Kidney (tissue), 14 donors: ENCODE measurements around the gene KRTAP1-5. TPM values are rescaled to one million over a fixed set of nuclear protein-coding genes. Genes with fewer than 3 reads are reported as not detected.

Experiments
- DNase-seq, 5 donors: peaks; one replicate each; pipeline ENCODE4 v3.0.0-alpha.2; 2013 to 2020
- FAIRE-seq: peaks from 2 replicates; lab custom pipeline; 2012; peaks lifted over from hg19 to GRCh38; lab: Jason Lieb, UNC
- H3K27ac ChIP-seq, 2 donors: one replicate each; pipeline ENCODE4 v1.7.0; 2013; ENCODE audit warnings: low read depth in 2 of 2, low read length in 2 of 2, inconsistent platforms in 1 of 2
- H3K27me3 ChIP-seq: one replicate; pipeline ENCODE4 v1.7.1; 2013; ENCODE audit warnings: low read length, inconsistent platforms; ENCODE audit not compliant: control insufficient read depth, insufficient read depth
- H3K36me3 ChIP-seq, 3 donors: one replicate each; pipeline versions ENCODE4 v1.7.0 to v1.7.1; 2013; ENCODE audit warnings: low read length in 3 of 3, control low read depth in 1 of 3, inconsistent platforms in 1 of 3; ENCODE audit not compliant: insufficient read depth in 3 of 3, control insufficient read depth in 2 of 3
- H3K4me1 ChIP-seq, 3 donors: one replicate each; pipeline versions ENCODE4 v1.7.0 to v1.7.1; 2013; ENCODE audit warnings: low read length in 3 of 3, inconsistent platforms in 1 of 3, low read depth in 1 of 3; ENCODE audit not compliant: control insufficient read depth in 2 of 3, insufficient read depth in 2 of 3
- H3K4me3 ChIP-seq, 3 donors: one replicate each; pipeline versions ENCODE4 v1.7.0 to v1.8.1; 2013; ENCODE audit warnings: low read length in 3 of 3, control low read depth in 1 of 3, inconsistent platforms in 1 of 3
- H3K9ac ChIP-seq, 3 donors: one replicate each; pipeline versions ENCODE4 v1.7.0 to v1.7.1; 2013; ENCODE audit warnings: low read length in 3 of 3, control low read depth in 1 of 3, inconsistent platforms in 1 of 3
- H3K9me3 ChIP-seq, 3 donors: one replicate each; pipeline versions ENCODE4 v1.7.0 to v1.7.1; 2013; ENCODE audit warnings: low read length in 3 of 3, control low read depth in 1 of 3, inconsistent platforms in 1 of 3; ENCODE audit not compliant: control insufficient read depth in 2 of 3, insufficient read depth in 1 of 3
- CTCF ChIP-seq: IDR thresholded peaks from 3 replicates; pipeline ENCODE4 v1.5.1; 2012; ENCODE audit warnings: mild to moderate bottlenecking, moderate library complexity, borderline replicate concordance; ENCODE audit not compliant: insufficient read depth; ENCODE audit errors: extremely low read depth
- intact Hi-C: fragments of 100-400 bp; cut with DNase I; formaldehyde crosslinking; loops from one replicate; pipeline ENCODE4 v1.11.1; 2022
- polyA plus RNA-seq: library from polyadenylated mRNA; stranded (reverse); fragments of 350-450 nt; fragmentation: Illumina TruSeq; extraction: RNeasy Lipid Tissue Mini Kit (QIAGEN cat#74804); gene quantifications from one replicate; pipeline ENCODE4 v1.2.3, GENCODE V29; 2014; ENCODE audit warnings: low read depth, low replicate concordance; ENCODE audit not compliant: insufficient read depth
- total RNA-seq: library from RNA; stranded (reverse); fragmentation: NEBNext Ultra II Directional; extraction: Animal tissue kit (Norgen Biotek cat#: 25700); gene quantifications from one replicate; pipeline ENCODE4 v1.2.1, GENCODE V29; 2021
- donor health status: control.
- donor health status: control.
- donor health status: control.
- donor health status: control.
- donor health status: control.
- donor health status: DM: yes; HTN: yes; CAD: no.
- donor health status: Normal renal cell carcinoma (clear cell type).

Gene KRTAP1-5
- total and polyA plus RNA-seq, 2 donors from 2014 or later: not detected

- no peak for FAIRE-seq
- Histone ChIP-seq H3K27ac (no peak overlapping the region), H3K4me3 (no peak overlapping the region), H3K4me1 (no peaks in the 10 kb centered on the region), H3K9me3 (no peaks in the 10 kb centered on the region), H3K27me3 (no peaks in the 10 kb centered on the region), H3K9ac (no peak overlapping the region), H3K36me3 (no peaks in the 10 kb centered on the region)
- DNase-seq: no peak
- TF ChIP-seq CTCF: no peak
- intact Hi-C loops: no loop called here
These were observed 34.3 kb downstream of the KRTAP1-5 start for GRCh38 chr17:40992666-40993065.

- FAIRE-seq: no peak
- TF ChIP-seq CTCF: no peak
These were observed 40.1 kb downstream of the KRTAP1-5 start for GRCh38 chr17:40986920-40987319.

GRCh38 chr17:40984226-40984625, 42.8 kb downstream of the KRTAP1-5 start, which contains the start of gene KRT40:
TSS of gene KRT40 (minus strand) at chr17:40984326. CDS start at chr17:40984273, 53 bp downstream.
- intact Hi-C loops: no loop called here

More at GRCh38 chr17:40986920-40987319, 40.1 kb downstream of the KRTAP1-5 start:
- no peak overlapping the region for H3K4me3 ChIP-seq
- no peak overlapping the region for H3K27ac ChIP-seq
- H3K4me1 ChIP-seq: no peaks in the 10 kb centered on the region
- no peaks in the 10 kb centered on the region for H3K27me3 ChIP-seq
- no peaks in the 10 kb centered on the region for H3K9me3 ChIP-seq
- no peak overlapping the region for H3K9ac ChIP-seq
- no peaks in the 10 kb centered on the region for H3K36me3 ChIP-seq
- no peak for DNase-seq
- intact Hi-C loops: no loop called here

More at GRCh38 chr17:40984226-40984625, 42.8 kb downstream of the KRTAP1-5 start, which contains the start of gene KRT40:
- DNase-seq: no peak
- no peaks in the 10 kb centered on the region for H3K27me3 ChIP-seq
- H3K4me1 ChIP-seq: no peaks in the 10 kb centered on the region
- no peak for FAIRE-seq
- H3K27ac ChIP-seq: no peak within 1 kb of the TSS
- no peak for TF ChIP-seq CTCF
- no peak within 1 kb of the TSS for H3K4me3 ChIP-seq
- H3K9me3 ChIP-seq: no peaks in the 10 kb centered on the region
- H3K36me3 ChIP-seq: no peaks in the 10 kb centered on the region
- no peak within 1 kb of the TSS for H3K9ac ChIP-seq
